ENCODE data around the gene PDE3A.

- TF ChIP-seq CTCF (conservative IDR thresholded peaks at IDR 0.05; ENCODE audit: low read depth, low read length) (no peak), EZH2 (IDR thresholded peaks at IDR 0.05; ENCODE audit: low read length, unreplicated experiment) (no peak)
Measured at GRCh38 chr12:20367583-20368113, 689 bp upstream of the PDE3A start.

All from PC-3 (cell line).